HCT116 (cell line): ENCODE results near the gene TM4SF4. TPM values are rescaled to one million over a fixed set of nuclear protein-coding genes. Genes with fewer than 3 reads are reported as not detected.

Source experiments
- ATAC-seq: fragments of 200-7000 bp; cut with Tn5 transposase; 2 replicates; pipeline ENCODE4 v1.9.1; 2020; ENCODE audit warnings: mild to moderate bottlenecking, moderate library complexity
- BruUV-seq: library from RNA; stranded (reverse); fragments of 400-500 nt; replicated peaks from 2 replicates; lab custom pipeline; 2021; lab: Mats Ljungman, UMichigan
- CTCF ChIA-PET: fragments of 300-600 bp; sonication (Branson Sonifier 250); formaldehyde crosslinking; loops from one replicate; lab custom pipeline; 2021; ENCODE audit warnings: antibody characterized with exemption; lab: Charles Lee
- POLR2A ChIA-PET: fragments of 300-600, 350-600 bp; sonication (Branson Sonifier 250); formaldehyde crosslinking; loops from one replicate; lab custom pipeline; 2021; ENCODE audit warnings: antibody characterized with exemption; lab: Charles Lee
- RAD21 ChIA-PET, 2 experiments: fragments of 300-600 bp; sonication (Branson Sonifier 250); formaldehyde crosslinking; loops; one replicate each; lab custom pipeline; 2023; ENCODE audit warnings: low total read pairs in 2 of 2; ENCODE audit not compliant: uncharacterized antibody in 2 of 2, unreplicated experiment in 2 of 2, low non-redundant PET in 1 of 2; lab: Charles Lee
- DNase-seq: peaks from one replicate; pipeline ENCODE4 v3.0.0-alpha.2; 2010; ENCODE audit warnings: low read depth, low spot score
- H2AFZ ChIP-seq: fragments of 200-600 bp; shearing (Covaris generic), sonication (generic); 2 replicates; pipeline ENCODE4 v1.6.1; 2017; ENCODE audit warnings: low read depth, mixed run types, mixed read lengths, antibody characterized with exemption, low read length; ENCODE audit not compliant: poor library complexity, severe bottlenecking
- H3K27ac ChIP-seq: 2 replicates; pipeline ENCODE4 v1.5.1; 2012; ENCODE audit warnings: low read depth, low read length
- H3K27me3 ChIP-seq: fragments of 200-600 bp; sonication (generic); 2 replicates; pipeline ENCODE4 v1.6.1; 2016; ENCODE audit warnings: mixed run types, low read length, mixed read lengths; ENCODE audit not compliant: insufficient read depth
- H3K36me3 ChIP-seq, 2 experiments: fragments of 200-500 bp in 1 of 2; fragments of 200-600 bp in 1 of 2; sonication (Bioruptor generic) in 1 of 2; sonication (generic) in 1 of 2; 2 replicates each; pipeline versions ENCODE4 v1.5.1 to v1.6.1; 2014 to 2016; ENCODE audit warnings: low read length in 2 of 2, inconsistent platforms in 1 of 2, mixed read lengths in 1 of 2, mixed run types in 1 of 2; ENCODE audit not compliant: insufficient read depth in 2 of 2, control insufficient read depth in 1 of 2
- H3K4me1 ChIP-seq, 2 experiments: fragments of 200-600 bp in 1 of 2; sonication (generic) in 1 of 2; 2 replicates each; pipeline versions ENCODE4 v1.5.1 to v1.6.1; 2012 to 2017; ENCODE audit warnings: low read length in 2 of 2, inconsistent platforms in 1 of 2, mild to moderate bottlenecking in 1 of 2, mixed read lengths in 1 of 2, mixed run types in 1 of 2, moderate library complexity in 1 of 2; ENCODE audit not compliant: insufficient read depth in 2 of 2, control insufficient read depth in 1 of 2
- H3K4me2 ChIP-seq: fragments of 200-600 bp; sonication (generic); 2 replicates; pipeline ENCODE4 v1.6.1; 2017; ENCODE audit warnings: mixed run types, low read length, mixed read lengths
- H3K4me3 ChIP-seq, 2 experiments: fragments of 200-600 bp in 1 of 2; sonication (generic) in 1 of 2; replicated peaks in 1 of 2; 2 replicates each; pipeline ENCODE4 v1.5.1; 2011 to 2016; ENCODE audit warnings: low read length in 2 of 2, control low read depth in 1 of 2, low read depth in 1 of 2, mild to moderate bottlenecking in 1 of 2, mixed read lengths in 1 of 2, mixed run types in 1 of 2
- H3K79me2 ChIP-seq: fragments of 200-600 bp; sonication (generic); 2 replicates; pipeline ENCODE4 v1.6.1; 2017; ENCODE audit warnings: mild to moderate bottlenecking, mixed run types, low read length, moderate library complexity, mixed read lengths; ENCODE audit not compliant: insufficient read depth
- H3K9ac ChIP-seq: fragments of 200-600 bp; sonication (generic); 2 replicates; pipeline ENCODE4 v1.6.1; 2016; ENCODE audit warnings: low read length, mixed read lengths
- H3K9me2 ChIP-seq: fragments of 200-600 bp; sonication (generic), shearing (Covaris generic); 2 replicates; pipeline ENCODE4 v1.6.1; 2017; ENCODE audit warnings: mixed run types, mild to moderate bottlenecking, moderate library complexity; ENCODE audit not compliant: insufficient read depth
- H3K9me3 ChIP-seq, 2 experiments: fragments of 200-500 bp in 1 of 2; fragments of 200-600 bp in 1 of 2; sonication (Bioruptor generic) in 1 of 2; sonication (generic) in 1 of 2; 2 replicates each; pipeline ENCODE4 v1.6.1; 2014 to 2017; ENCODE audit warnings: low read length in 2 of 2, mixed read lengths in 2 of 2, inconsistent platforms in 1 of 2, low read depth in 1 of 2, mild to moderate bottlenecking in 1 of 2, mixed run types in 1 of 2, moderate library complexity in 1 of 2; ENCODE audit not compliant: control insufficient read depth in 1 of 2, insufficient read depth in 1 of 2
- H4K20me1 ChIP-seq: fragments of 200-600 bp; sonication (generic), shearing (Covaris generic); 2 replicates; pipeline ENCODE4 v1.6.1; 2017; ENCODE audit warnings: mixed run types, mild to moderate bottlenecking, moderate library complexity; ENCODE audit not compliant: insufficient read depth
- CBX3 ChIP-seq: IDR thresholded peaks from 2 replicates; pipeline ENCODE4 v1.6.1; 2012; ENCODE audit warnings: low read depth
- CEBPB ChIP-seq: IDR thresholded peaks from 2 replicates; pipeline ENCODE4 v1.6.1; 2012; ENCODE audit warnings: low read depth
- EZH2 ChIP-seq: fragments of 200-600 bp; sonication (generic); IDR thresholded peaks from 2 replicates; pipeline ENCODE4 v1.6.1; 2017; ENCODE audit warnings: antibody characterized with exemption, mixed run types
- FOSL1 ChIP-seq: IDR thresholded peaks from 2 replicates; pipeline ENCODE4 v1.6.1; 2012; ENCODE audit warnings: low read depth
- POLR2AphosphoS5 ChIP-seq: IDR thresholded peaks from 2 replicates; pipeline ENCODE4 v1.6.1; 2011; ENCODE audit warnings: mild to moderate bottlenecking, low read depth, low read length, moderate library complexity
- SRF ChIP-seq: IDR thresholded peaks from 2 replicates; pipeline ENCODE4 v1.6.1; 2012; ENCODE audit warnings: low read depth
- YY1 ChIP-seq: IDR thresholded peaks from 2 replicates; pipeline ENCODE4 v1.6.1; 2011; ENCODE audit warnings: low read length, low read depth, moderate library complexity, mild to moderate bottlenecking; ENCODE audit not compliant: insufficient replicate concordance; ENCODE audit errors: extremely low read depth
- ZFX ChIP-seq: fragments of 450-650 bp; IDR thresholded peaks from 2 replicates; pipeline ENCODE4 v1.6.1; 2017
- ZNF274 ChIP-seq: fragments of 200-500 bp; sonication (Bioruptor generic); IDR thresholded peaks from 2 replicates; pipeline ENCODE4 v1.6.1; 2014; ENCODE audit warnings: mild to moderate bottlenecking, low read depth, low read length, inconsistent platforms
- intact Hi-C: fragments of 100-400 bp; cut with micrococcal nuclease; formaldehyde crosslinking; loops from 2 replicates; pipeline ENCODE4 v1.10.0; 2022
- total RNA-seq: library from RNA; stranded (reverse); gene quantifications from one replicate; pipeline ENCODE4 v1.2.1, GENCODE V29; 2021; ENCODE audit not compliant: unreplicated experiment
- TF ChIP-seq, protein P1 (sequence below): IDR thresholded peaks from 2 replicates; pipeline ENCODE4 v1.6.1; 2012

TM4SF4 gene
- total RNA-seq, 1 experiment from 2014 or later, result 0.91 TPM

DNA sequence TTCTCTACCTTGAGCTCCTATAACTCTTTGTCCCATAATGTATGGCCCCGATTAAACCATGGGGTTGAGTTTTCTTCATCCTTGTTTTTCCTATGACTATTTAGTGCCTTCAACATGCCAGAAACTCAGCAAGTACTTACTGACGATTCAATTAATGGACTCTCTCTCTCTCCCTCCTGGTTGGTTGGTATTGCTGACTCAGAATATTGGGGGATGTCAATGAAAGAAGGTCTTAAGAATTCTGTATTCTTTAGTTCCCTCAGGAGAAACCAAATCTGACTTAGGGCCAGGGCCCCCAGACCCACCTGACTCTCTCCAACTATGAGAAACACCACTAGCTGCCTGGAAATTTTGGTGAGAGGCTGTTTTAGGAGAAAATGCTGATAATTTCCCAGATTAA, 40.8 kb downstream of the TM4SF4 start (continued):
- TF ChIP-seq EZH2 (no peak), ZFX (no peak)

DNA sequence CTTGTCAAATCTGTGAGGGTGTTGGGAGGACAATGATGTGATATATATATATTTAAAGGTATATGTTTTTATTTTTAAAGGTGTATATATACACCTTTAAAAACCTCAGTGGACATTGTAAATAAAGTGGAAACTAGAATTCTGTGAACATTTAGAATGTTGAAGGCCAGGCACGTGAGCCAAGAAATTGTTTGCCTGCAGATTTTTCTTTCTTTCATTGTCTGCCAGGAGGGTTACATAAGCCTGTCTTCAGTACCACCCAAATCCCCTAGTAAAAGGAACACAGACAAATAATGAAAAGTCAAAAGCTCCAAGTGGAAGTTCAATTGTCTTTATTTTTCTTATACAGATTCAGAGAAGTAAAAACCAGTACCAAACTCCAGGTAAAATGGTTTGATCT, 42.4 kb downstream of the TM4SF4 start:
- Histone ChIP-seq H3K9me2 (no peaks in the 10 kb centered on the region), H3K79me2 (no peaks in the 10 kb centered on the region), H3K4me1 (no peaks in the 10 kb centered on the region), H3K27me3 (no peaks in the 10 kb centered on the region), H3K9ac (no peak overlapping the region), H3K9me3 (no peaks in the 10 kb centered on the region), H3K27ac (no peak overlapping the region), H2AFZ (no peak overlapping the region), H3K36me3 (0 out of 4 replicates have a peak, but pooled peaks cover 0 to 4% of the 10 kb centered on the region in 2 experiments), H3K4me2 (no peak overlapping the region), H3K4me3 (no peak overlapping the region), H4K20me1 (no peaks in the 10 kb centered on the region)
- no peak for DNase-seq
- ChIA-PET POLR2A (no interaction called here), CTCF (interaction anchor here (1.3 kb wide), 1 partner anchor 254 kb away, joined by 3 read pairs; no protein-coding TSS in a partner anchor), RAD21 (no interaction called here)
- BruUV-seq, result no TSS peak
- no peak for TF ChIP-seq SRF
- no peak for TF ChIP-seq ZNF274
- ATAC-seq, result no peak
- intact Hi-C loops, result no loop called here

GRCh38 chr3:149519912-149520311, 45.4 kb downstream of the TM4SF4 start:
- POLR2A ChIA-PET, result no interaction called here

More at GRCh38 chr3:149519912-149520311, 45.4 kb downstream of the TM4SF4 start:
- no peak overlapping the region for H3K9ac ChIP-seq
- CTCF ChIA-PET, result interaction anchor here (1.6 kb wide), 1 partner anchor 232 kb away, joined by 4 read pairs; the partner anchor contains the start of gene COMMD2
- RAD21 ChIA-PET, result no interaction called here
- peaks cover 0 to 6% of the 10 kb centered on the region in 2 experiments; a peak in 2 of 4 replicates for H3K36me3 ChIP-seq
- H3K4me3 ChIP-seq, result no peak overlapping the region
- intact Hi-C loops, result no loop called here
- H3K27ac ChIP-seq, result no peak overlapping the region
- H3K4me1 ChIP-seq, result no peaks in the 10 kb centered on the region
- no peaks in the 10 kb centered on the region for H3K27me3 ChIP-seq
- no peak overlapping the region for H2AFZ ChIP-seq
- no peak for DNase-seq
- BruUV-seq, result no TSS peak
- no peak for TF ChIP-seq CEBPB
- no peak for TF ChIP-seq YY1
- no peak for TF ChIP-seq CBX3
- TF ChIP-seq POLR2AphosphoS5, result no peak
- no peak for TF ChIP-seq FOSL1
- TF ChIP-seq, protein P1, sequence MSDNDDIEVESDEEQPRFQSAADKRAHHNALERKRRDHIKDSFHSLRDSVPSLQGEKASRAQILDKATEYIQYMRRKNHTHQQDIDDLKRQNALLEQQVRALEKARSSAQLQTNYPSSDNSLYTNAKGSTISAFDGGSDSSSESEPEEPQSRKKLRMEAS, result no peak
- no peaks in the 10 kb centered on the region for H4K20me1 ChIP-seq
- H3K9me3 ChIP-seq, result no peaks in the 10 kb centered on the region
- ATAC-seq, result no peak
- H3K4me2 ChIP-seq, result no peak overlapping the region
- no peaks in the 10 kb centered on the region for H3K79me2 ChIP-seq
- H3K9me2 ChIP-seq, result no peaks in the 10 kb centered on the region
